M059J (cell line): ENCODE results near the gene GALNTL6. TPM values are rescaled to one million over a fixed set of nuclear protein-coding genes. Genes with fewer than 3 reads are reported as not detected.

Source experiments
- DNase-seq: peaks from one replicate; pipeline ENCODE4 v3.0.0-alpha.2; 2012; ENCODE audit warnings: low read depth
- total RNA-seq: library from RNA; depleted of rRNA; stranded (reverse); fragments of >200 nt; shearing (Covaris generic); gene quantifications from 2 replicates; pipeline ENCODE4 v1.2.3, GENCODE V29; 2014

The GALNTL6 gene
- total RNA-seq, 1 experiment from 2014 or later = not detected

GRCh38 chr4:172983631-172984030 is 1170.4 kb downstream of the GALNTL6 start:
- no peak for DNase-seq

DNA sequence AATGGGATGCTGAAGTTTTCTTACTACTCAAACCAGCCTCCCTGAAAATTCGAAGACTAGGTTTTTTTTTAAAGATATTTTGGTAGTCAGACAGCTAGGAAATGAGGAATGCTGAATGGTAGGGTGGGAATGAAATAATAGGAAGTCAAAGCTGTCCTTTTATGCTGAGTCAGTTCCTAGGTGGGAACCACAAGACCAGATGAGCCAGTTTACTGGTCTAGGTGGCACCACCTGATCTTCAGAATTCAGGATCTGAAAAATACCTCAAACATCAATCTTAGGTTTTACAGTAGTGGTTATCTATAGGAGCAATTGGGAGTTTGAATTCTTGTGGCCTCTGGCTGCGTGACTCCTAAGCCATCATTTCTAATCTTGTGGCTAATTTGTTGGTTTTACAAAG is 1172.3 kb downstream of the GALNTL6 start:
- peak; percentile 31 for DNase-seq

DNA sequence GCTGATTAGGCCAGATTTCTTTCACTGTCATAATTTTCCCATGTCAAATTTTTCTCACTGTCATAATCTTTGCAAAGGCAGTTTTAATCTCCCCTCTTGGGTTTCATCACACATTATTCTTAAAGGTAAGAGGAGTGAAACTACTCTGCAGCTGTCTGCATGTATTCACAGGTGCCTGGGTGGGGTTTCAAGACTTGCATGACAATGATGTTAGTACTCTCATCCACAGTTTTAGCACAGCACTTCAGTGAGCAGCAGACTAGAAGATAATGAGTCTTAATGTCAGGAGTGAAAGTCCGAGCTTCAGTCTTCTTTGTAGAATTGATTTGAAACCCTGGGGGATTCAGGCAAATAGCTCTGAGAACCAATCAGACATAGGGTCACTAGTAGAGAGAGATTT is 1172.9 kb downstream of the GALNTL6 start:
- DNase-seq = no peak

DNA sequence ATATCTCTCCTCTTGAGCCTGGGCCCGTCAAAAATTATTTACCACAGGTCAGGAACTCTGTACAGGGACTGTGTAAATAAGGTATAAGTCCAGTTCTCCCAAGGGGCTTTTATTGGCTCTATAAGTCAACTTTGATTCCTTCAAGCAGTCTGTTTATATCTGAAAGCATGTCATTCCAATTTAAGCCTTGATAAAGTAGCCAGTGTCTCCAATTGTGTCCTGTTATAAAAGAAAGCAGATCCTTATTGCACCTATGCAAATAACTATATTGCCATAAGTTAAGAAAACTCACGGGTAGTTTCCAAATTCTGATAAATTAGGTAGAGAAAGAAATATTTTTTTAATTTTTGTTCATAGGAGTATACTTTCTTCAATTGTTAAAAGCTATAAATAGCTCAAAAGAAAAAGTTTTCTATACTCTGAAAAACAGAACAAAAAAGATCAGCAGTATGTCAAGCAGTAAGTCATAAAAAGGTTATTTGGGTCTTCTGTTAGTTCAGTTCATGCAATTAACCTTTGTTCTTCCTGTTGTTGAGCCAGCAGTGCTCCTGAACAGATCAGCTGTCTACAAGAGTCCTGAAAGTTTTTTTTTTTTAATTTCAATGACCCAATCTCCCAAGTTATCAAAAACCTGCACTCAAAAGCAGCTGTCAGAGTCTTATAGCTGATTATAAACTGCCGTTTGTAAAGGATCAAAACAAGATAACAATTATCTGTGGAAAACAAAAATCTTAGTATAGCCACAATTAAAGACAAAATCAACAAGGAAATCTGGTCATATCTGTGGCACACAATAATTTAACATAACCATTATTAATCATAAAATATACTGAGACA is 1177.0 kb downstream of the GALNTL6 start:
- no peak for DNase-seq

GRCh38 chr4:172992648-172993378 is 1179.6 kb downstream of the GALNTL6 start:
- no peak for DNase-seq

- no peak for DNase-seq
Measured at GRCh38 chr4:172995161-172995560, 1182.0 kb downstream of the GALNTL6 start.

DNA sequence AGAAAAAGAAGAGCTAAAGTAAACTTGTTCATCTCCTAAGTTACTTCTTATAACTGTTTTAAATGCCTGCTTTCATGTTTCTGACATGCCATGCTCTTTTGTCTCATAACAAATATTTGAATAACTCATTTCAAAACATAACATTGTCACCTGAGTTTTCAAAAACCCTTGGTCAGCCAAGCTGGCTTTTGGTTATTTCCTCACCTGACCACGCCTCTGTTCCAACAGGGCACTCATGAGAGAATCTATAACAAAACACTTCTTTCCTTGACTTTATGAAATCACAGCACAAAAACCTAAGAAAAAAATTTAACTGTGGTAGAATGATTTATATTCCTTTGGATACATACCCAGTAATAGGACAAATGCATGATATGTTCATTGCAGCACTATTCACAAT is 1182.5 kb downstream of the GALNTL6 start:
- no peak for DNase-seq

- peak; percentile 74 for DNase-seq
Measured at GRCh38 chr4:172996571-172997216, 1183.5 kb downstream of the GALNTL6 start.

GRCh38 chr4:172997217-172997609 is 1184.0 kb downstream of the GALNTL6 start:
- no peak for DNase-seq

GRCh38 chr4:172997856-172998255 is 1184.7 kb downstream of the GALNTL6 start:
- no peak for DNase-seq

- peak; percentile 41 for DNase-seq
Measured at GRCh38 chr4:172998527-172999469, 1185.6 kb downstream of the GALNTL6 start.

DNA sequence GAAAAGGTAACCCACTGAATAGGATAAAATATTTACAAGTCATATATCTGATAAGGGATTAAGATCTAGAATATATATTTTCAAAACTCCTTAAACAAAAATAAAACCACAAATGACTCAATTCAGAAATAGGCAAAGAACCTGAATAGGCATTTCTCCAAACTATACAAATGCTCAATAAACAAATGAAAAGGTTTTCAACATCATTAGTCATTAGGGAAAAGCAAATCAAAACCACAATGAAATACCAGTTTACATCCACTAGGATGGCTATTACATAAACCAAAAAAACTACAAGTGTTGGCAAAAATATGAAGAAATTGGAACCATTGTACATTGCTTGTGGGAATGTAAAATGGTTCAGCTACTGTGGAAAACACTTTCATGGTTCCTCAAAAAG is 1188.4 kb downstream of the GALNTL6 start:
- peak; percentile 67 for DNase-seq

DNA sequence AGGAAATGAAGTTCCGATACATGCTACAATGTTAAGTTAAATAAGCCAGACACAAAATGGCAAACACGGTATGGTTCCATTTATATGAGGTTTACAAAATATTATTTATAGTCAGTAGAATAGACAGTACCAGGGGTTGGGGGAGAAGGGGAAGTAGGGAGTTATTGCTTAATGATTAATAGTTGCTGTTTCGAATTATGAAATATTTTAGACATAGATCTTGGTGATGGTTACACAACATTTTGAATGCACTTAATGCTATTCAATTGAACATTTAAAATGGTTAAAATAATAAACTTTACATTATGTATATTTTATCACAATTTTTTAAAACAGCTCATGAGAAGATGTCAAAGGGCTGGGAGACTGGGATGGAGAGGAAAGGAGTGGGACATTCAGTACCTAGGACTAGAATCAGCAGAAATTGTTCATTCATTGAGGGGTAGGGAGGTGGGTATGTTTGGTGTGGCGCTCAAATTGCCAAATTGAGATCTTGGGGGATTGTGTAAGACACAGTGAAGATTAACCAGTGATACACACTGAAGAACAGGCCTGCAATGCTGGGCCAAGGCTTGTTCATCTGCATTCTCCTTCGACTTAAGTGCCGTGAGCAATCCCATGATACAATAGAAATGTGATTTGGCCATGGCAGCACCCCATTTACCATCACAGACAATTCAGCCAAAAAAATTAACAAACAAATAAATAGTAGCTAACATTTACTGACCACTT is 1189.8 kb downstream of the GALNTL6 start:
- no peak for DNase-seq

GRCh38 chr4:173005912-173006633 is 1192.9 kb downstream of the GALNTL6 start:
- DNase-seq = no peak

GRCh38 chr4:173008436-173008835 is 1195.2 kb downstream of the GALNTL6 start:
- DNase-seq = no peak

- DNase-seq = peak; percentile 18
Measured at GRCh38 chr4:173009129-173009823, 1196.1 kb downstream of the GALNTL6 start.

- no peak for DNase-seq
Measured at GRCh38 chr4:173012608-173013007, 1199.4 kb downstream of the GALNTL6 start.

GRCh38 chr4:173013232-173013930 is 1200.2 kb downstream of the GALNTL6 start:
- DNase-seq = peak; percentile 19

- DNase-seq = peak; percentile 64
Measured at GRCh38 chr4:173014113-173014558, 1200.9 kb downstream of the GALNTL6 start.
